Nephron progenitor cell (in vitro differentiated cells): Measurements from ENCODE around the gene TP63.

Experiments
- DNase-seq: peaks from one replicate; pipeline ENCODE4 v3.0.0; 2021
- H3K27ac Mint-ChIP-seq: 2 replicates; pipeline ENCODE4 v1.8.0; 2021; ENCODE audit warnings: mild to moderate bottlenecking, moderate library complexity, mixed read lengths
- H3K27me3 Mint-ChIP-seq: 2 replicates; pipeline ENCODE4 v1.8.0; 2021; ENCODE audit warnings: mild to moderate bottlenecking, low read depth, mixed read lengths; ENCODE audit not compliant: poor library complexity
- H3K36me3 Mint-ChIP-seq: 2 replicates; pipeline ENCODE4 v1.8.0; 2021; ENCODE audit warnings: low read depth, mixed read lengths
- H3K4me1 Mint-ChIP-seq: 2 replicates; pipeline ENCODE4 v1.8.0; 2021; ENCODE audit warnings: mixed read lengths
- H3K4me3 Mint-ChIP-seq: 2 replicates; pipeline ENCODE4 v1.8.0; 2021; ENCODE audit warnings: mild to moderate bottlenecking, moderate library complexity, mixed read lengths
- H3K9me3 Mint-ChIP-seq: 2 replicates; pipeline ENCODE4 v1.8.0; 2021; ENCODE audit warnings: mild to moderate bottlenecking, moderate library complexity, mixed read lengths
- CTCF ChIP-seq: fragments of 200-600 bp; sonication (generic); IDR thresholded peaks from 2 replicates; pipeline ENCODE4 v1.5.0; 2021; ENCODE audit warnings: antibody characterized with exemption

The TP63 gene

DNA sequence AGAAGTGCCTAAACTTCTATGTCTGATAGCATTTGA is at the start of gene TP63:
TSS of gene TP63 (plus strand) at position 17 of the 36 bp plus-strand sequence. CDS start 127 bp downstream, outside the sequence.
- no peaks in the 10 kb centered on the region for H3K9me3 Mint-ChIP-seq
- no peaks in the 10 kb centered on the region for H3K36me3 Mint-ChIP-seq
- H3K4me1 Mint-ChIP-seq = peaks cover 20% of the 10 kb centered on the region
- no peak for TF ChIP-seq CTCF
- DNase-seq = no peak
- H3K27ac Mint-ChIP-seq = no peak within 1 kb of the TSS
- H3K4me3 Mint-ChIP-seq = no peak within 1 kb of the TSS
- peaks cover 3% of the 10 kb centered on the region for H3K27me3 Mint-ChIP-seq

GRCh38 chr3:189582179-189582578 is 49.0 kb upstream of the TP63 start:
- Mint-ChIP-seq H3K4me1 (no peaks in the 10 kb centered on the region), H3K27ac (no peak overlapping the region), H3K4me3 (no peak overlapping the region), H3K9me3 (no peaks in the 10 kb centered on the region), H3K36me3 (no peaks in the 10 kb centered on the region), H3K27me3 (no peaks in the 10 kb centered on the region)
- no peak for DNase-seq
- no peak for TF ChIP-seq CTCF

DNA sequence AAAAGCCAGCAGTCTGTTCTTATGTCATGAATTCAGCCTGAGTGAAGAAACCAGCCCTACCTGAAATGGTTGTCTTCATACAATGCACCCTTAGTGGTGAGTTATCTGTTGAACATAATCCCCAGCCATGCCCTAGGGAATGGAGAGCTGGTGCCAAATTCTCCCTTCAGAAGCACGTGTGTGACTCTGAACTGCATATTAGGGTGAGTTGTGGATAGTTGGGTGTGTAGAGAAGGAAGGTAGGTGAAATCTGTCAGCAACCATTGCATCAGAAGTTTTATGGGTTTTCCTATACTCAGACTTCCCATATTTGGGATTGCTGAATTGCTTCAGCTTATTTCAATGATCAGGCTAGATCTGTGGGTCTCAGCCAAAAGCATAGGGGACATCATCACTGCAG is 46.5 kb upstream of the TP63 start:
- H3K9me3 Mint-ChIP-seq = no peaks in the 10 kb centered on the region
- H3K27me3 Mint-ChIP-seq = no peaks in the 10 kb centered on the region
- H3K4me3 Mint-ChIP-seq = no peak overlapping the region
- no peaks in the 10 kb centered on the region for H3K36me3 Mint-ChIP-seq
- no peak for DNase-seq
- no peak for TF ChIP-seq CTCF
- H3K4me1 Mint-ChIP-seq = no peaks in the 10 kb centered on the region
- no peak overlapping the region for H3K27ac Mint-ChIP-seq

- Mint-ChIP-seq H3K4me1 (no peaks in the 10 kb centered on the region), H3K27me3 (no peaks in the 10 kb centered on the region), H3K36me3 (no peaks in the 10 kb centered on the region), H3K9me3 (peaks cover under 1% of the 10 kb centered on the region), H3K4me3 (no peak overlapping the region), H3K27ac (no peak overlapping the region)
- no peak for DNase-seq
- TF ChIP-seq CTCF = no peak
Measured at GRCh38 chr3:189586941-189587663, 44.1 kb upstream of the TP63 start.

- Mint-ChIP-seq H3K27me3 (no peaks in the 10 kb centered on the region), H3K36me3 (no peaks in the 10 kb centered on the region), H3K9me3 (peaks cover 6% of the 10 kb centered on the region), H3K27ac (no peak overlapping the region), H3K4me3 (no peak overlapping the region), H3K4me1 (no peaks in the 10 kb centered on the region)
- DNase-seq = no peak
- TF ChIP-seq CTCF = no peak
Measured at GRCh38 chr3:189587664-189588040, 43.5 kb upstream of the TP63 start.

DNA sequence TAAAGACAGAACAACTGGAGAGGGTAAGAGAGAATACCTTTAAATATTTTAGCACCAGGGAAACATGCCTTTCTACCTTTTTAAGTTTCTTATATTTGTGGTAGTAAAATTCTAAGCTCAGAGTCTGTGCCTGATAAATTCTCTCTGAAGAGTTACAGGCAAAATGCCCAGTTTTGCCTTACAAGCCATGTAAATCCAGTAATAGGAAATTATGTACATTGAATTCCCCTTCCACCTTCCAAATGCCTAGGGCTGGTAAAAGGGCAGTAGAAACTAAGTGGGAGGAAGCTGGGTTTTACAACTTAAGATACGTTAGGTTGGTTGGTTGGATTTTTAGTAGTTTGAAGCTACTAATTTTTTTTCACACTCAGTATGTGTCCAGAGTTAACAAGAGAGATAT is 43.1 kb upstream of the TP63 start:
- DNase-seq = no peak
- no peak for TF ChIP-seq CTCF
- no peak overlapping the region for H3K27ac Mint-ChIP-seq
- no peaks in the 10 kb centered on the region for H3K27me3 Mint-ChIP-seq
- no peaks in the 10 kb centered on the region for H3K4me1 Mint-ChIP-seq
- peaks cover 6% of the 10 kb centered on the region for H3K9me3 Mint-ChIP-seq
- H3K4me3 Mint-ChIP-seq = no peak overlapping the region
- H3K36me3 Mint-ChIP-seq = no peaks in the 10 kb centered on the region
